Activated T-cell treated with anti-CD3 and anti-CD28 coated beads for 1 hour (primary cell): Measurements from ENCODE around the gene TBX4.
"Not testable (repeated sequence)": the region's sequence is repeated elsewhere in the genome, so short reads cannot be mapped to it uniquely, and the experiment has no call there.

ENCODE experiments used
- DNase-seq: peaks from one replicate; pipeline ENCODE4 v3.0.0-alpha.2; 2020; ENCODE audit warnings: low read depth

Gene TBX4

GRCh38 chr17:61483778-61484116 lies 31.5 kb downstream of the TBX4 start:
- no peak for DNase-seq

GRCh38 chr17:61484174-61484573 lies 32.0 kb downstream of the TBX4 start:
- DNase-seq: no peak

- no peak for DNase-seq
These were observed 33.0 kb downstream of the TBX4 start for GRCh38 chr17:61485067-61485775.

GRCh38 chr17:61486135-61487120 lies 34.2 kb downstream of the TBX4 start:
- DNase-seq: no peak

- no peak for DNase-seq
These were observed 35.2 kb downstream of the TBX4 start for GRCh38 chr17:61487161-61487988.

GRCh38 chr17:61487989-61488595 lies 35.9 kb downstream of the TBX4 start:
- DNase-seq: no peak

GRCh38 chr17:61488878-61489718 lies 36.9 kb downstream of the TBX4 start:
- no peak for DNase-seq

- no peak for DNase-seq
These were observed 37.7 kb downstream of the TBX4 start for GRCh38 chr17:61489719-61490490.

- DNase-seq: no peak
These were observed 38.3 kb downstream of the TBX4 start for GRCh38 chr17:61490540-61490975.

- no peak for DNase-seq
These were observed 39.8 kb downstream of the TBX4 start for GRCh38 chr17:61491981-61492380.

- DNase-seq: no peak
These were observed 40.7 kb downstream of the TBX4 start for GRCh38 chr17:61492759-61493526.

- DNase-seq: not testable (repeated sequence)
These were observed 41.7 kb downstream of the TBX4 start for GRCh38 chr17:61493830-61494324.

GRCh38 chr17:61494325-61495160 lies 42.3 kb downstream of the TBX4 start:
- no peak for DNase-seq

- no peak for DNase-seq
These were observed 43.1 kb downstream of the TBX4 start for GRCh38 chr17:61495161-61495857.

GRCh38 chr17:61496174-61496956 lies 44.1 kb downstream of the TBX4 start:
- no peak for DNase-seq

- DNase-seq: no peak
These were observed 44.9 kb downstream of the TBX4 start for GRCh38 chr17:61496957-61497653.
